ENCODE results near the gene FKBP1C. TPM values are rescaled to one million over a fixed set of nuclear protein-coding genes. Genes with fewer than 3 reads are reported as not detected.

The FKBP1C gene
- total and polyA plus RNA-seq, 10 of the 15 experiments (the other 5 are each of a cell fraction or from before 2014, with no cell fraction given) = 0.42 to 5.5 (median 1.5) TPM

DNA sequence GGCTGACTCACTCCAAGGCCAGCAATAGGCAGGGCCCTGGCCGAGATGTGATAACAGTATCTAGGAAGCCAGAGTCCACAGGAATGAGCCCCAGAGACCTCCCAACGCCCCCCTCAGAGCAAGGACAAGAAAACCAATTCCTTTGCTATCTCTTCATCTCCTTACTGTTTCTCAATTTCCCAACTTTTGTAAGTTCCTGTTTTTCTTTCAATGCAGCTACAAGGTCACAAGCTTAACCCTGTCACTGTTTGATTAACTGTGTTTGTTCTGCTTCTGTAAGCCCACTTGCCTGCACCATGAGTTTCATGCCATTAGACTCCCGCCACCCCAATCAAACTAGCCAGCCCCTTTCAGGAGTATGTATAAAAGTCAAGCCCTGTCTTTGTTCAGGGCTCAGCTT is 3.5 kb downstream of the FKBP1C start:
- H3K27me3 ChIP-seq (replicated peaks in 1 of 2; ENCODE audit: control insufficient read depth in 2 of 2, insufficient read depth in 2 of 2, low read length in 1 of 2) = no peaks in the 10 kb centered on the region
- H3K4me1 ChIP-seq (ENCODE audit: control insufficient read depth, insufficient read depth, low read length) = no peaks in the 10 kb centered on the region
- WGBS (ENCODE audit: insufficient coverage, insufficient replicate concordance, low lambda C conversion rate, missing lambda C conversion rate) = 0% methylated on average over 3 of the region's 3 CpGs
- no peak for DNase-seq (ENCODE audit: low read depth, low spot score)
- H2AFZ ChIP-seq (ENCODE audit: control insufficient read depth, low read depth, low read length) = no peak overlapping the region
- no peak overlapping the region for H3K4me3 ChIP-seq
- ATAC-seq = no peak
- FAIRE-seq = no peak
- no peaks in the 10 kb centered on the region for H3K36me3 ChIP-seq (ENCODE audit: control insufficient read depth in 2 of 2, insufficient read depth in 2 of 2, low read length in 1 of 2)
- in situ Hi-C loops (cut with MboI) = no loop called here
- POLR2A ChIA-PET = no interaction called here
- BruUV-seq (replicated peaks) = no TSS peak
- no peak overlapping the region for H3K27ac ChIP-seq (ENCODE audit: control insufficient read depth, insufficient read depth)
- RAD21 ChIA-PET (ENCODE audit: unreplicated experiment) = no interaction called here
- SMC1A ChIA-PET (ENCODE audit: uncharacterized antibody, unreplicated experiment) = no interaction called here
- intact Hi-C loops (cut with micrococcal nuclease; ENCODE audit: unreplicated experiment) = no loop called here
- no peaks in the 10 kb centered on the region for H4K20me1 ChIP-seq (ENCODE audit: control insufficient read depth, insufficient read depth)
- CTCF ChIA-PET = no interaction called here
- no peaks in the 10 kb centered on the region; the same call in 2 of the 3 replicates for H3K9me3 ChIP-seq (replicated peaks; ENCODE audit: control insufficient read depth, insufficient read depth, low read length)
- no peaks in the 10 kb centered on the region for H3K79me2 ChIP-seq (ENCODE audit: control insufficient read depth, insufficient read depth, low read length)
- no peak overlapping the region for H3K9ac ChIP-seq (ENCODE audit: control insufficient read depth, insufficient read depth, low read length)
- TF ChIP-seq, protein P1, sequence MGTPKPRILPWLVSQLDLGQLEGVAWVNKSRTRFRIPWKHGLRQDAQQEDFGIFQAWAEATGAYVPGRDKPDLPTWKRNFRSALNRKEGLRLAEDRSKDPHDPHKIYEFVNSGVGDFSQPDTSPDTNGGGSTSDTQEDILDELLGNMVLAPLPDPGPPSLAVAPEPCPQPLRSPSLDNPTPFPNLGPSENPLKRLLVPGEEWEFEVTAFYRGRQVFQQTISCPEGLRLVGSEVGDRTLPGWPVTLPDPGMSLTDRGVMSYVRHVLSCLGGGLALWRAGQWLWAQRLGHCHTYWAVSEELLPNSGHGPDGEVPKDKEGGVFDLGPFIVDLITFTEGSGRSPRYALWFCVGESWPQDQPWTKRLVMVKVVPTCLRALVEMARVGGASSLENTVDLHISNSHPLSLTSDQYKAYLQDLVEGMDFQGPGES (IDR thresholded peaks at IDR 0.05) = no peak
- TF ChIP-seq, protein P2, sequence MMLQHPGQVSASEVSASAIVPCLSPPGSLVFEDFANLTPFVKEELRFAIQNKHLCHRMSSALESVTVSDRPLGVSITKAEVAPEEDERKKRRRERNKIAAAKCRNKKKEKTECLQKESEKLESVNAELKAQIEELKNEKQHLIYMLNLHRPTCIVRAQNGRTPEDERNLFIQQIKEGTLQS (IDR thresholded peaks at IDR 0.05; ENCODE audit: borderline replicate concordance, extremely low read depth, low read depth, low read length) = no peak
- TF ChIP-seq BACH1 (IDR thresholded peaks at IDR 0.05; ENCODE audit: borderline replicate concordance) (no peak), JUND (IDR thresholded peaks at IDR 0.05; ENCODE audit: low read depth, low read length) (no peak), SPI1 (IDR thresholded peaks at IDR 0.05; ENCODE audit: borderline replicate concordance, insufficient read depth, low read depth, low read length) (no peak)
- TF ChIP-seq, protein P3, sequence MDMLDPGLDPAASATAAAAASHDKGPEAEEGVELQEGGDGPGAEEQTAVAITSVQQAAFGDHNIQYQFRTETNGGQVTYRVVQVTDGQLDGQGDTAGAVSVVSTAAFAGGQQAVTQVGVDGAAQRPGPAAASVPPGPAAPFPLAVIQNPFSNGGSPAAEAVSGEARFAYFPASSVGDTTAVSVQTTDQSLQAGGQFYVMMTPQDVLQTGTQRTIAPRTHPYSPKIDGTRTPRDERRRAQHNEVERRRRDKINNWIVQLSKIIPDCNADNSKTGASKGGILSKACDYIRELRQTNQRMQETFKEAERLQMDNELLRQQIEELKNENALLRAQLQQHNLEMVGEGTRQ (IDR thresholded peaks at IDR 0.05; ENCODE audit: borderline replicate concordance, low read depth, low read length) = no peak
- TF ChIP-seq, protein P4, sequence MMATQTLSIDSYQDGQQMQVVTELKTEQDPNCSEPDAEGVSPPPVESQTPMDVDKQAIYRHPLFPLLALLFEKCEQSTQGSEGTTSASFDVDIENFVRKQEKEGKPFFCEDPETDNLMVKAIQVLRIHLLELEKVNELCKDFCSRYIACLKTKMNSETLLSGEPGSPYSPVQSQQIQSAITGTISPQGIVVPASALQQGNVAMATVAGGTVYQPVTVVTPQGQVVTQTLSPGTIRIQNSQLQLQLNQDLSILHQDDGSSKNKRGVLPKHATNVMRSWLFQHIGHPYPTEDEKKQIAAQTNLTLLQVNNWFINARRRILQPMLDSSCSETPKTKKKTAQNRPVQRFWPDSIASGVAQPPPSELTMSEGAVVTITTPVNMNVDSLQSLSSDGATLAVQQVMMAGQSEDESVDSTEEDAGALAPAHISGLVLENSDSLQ (IDR thresholded peaks at IDR 0.05) = no peak
- no peak overlapping the region for H3K4me2 ChIP-seq (ENCODE audit: control insufficient read depth, insufficient read depth)

Measured in GM12878 (cell line).